Stimulated activated CD8-positive, alpha-beta memory T cell treated with anti-CD3 and anti-CD28 coated beads, Interleukin-4, amount 100 ng/mL, for 24 hours (primary cell): Measurements from ENCODE around the gene ATP10A.
A peak's percentile ranks its signal among the peaks of the same experiment; 100 is the strongest.

Experiments
- DNase-seq: peaks from one replicate; pipeline ENCODE4 v3.0.0-alpha.2; 2020; ENCODE audit warnings: low read depth

ATP10A gene

DNA sequence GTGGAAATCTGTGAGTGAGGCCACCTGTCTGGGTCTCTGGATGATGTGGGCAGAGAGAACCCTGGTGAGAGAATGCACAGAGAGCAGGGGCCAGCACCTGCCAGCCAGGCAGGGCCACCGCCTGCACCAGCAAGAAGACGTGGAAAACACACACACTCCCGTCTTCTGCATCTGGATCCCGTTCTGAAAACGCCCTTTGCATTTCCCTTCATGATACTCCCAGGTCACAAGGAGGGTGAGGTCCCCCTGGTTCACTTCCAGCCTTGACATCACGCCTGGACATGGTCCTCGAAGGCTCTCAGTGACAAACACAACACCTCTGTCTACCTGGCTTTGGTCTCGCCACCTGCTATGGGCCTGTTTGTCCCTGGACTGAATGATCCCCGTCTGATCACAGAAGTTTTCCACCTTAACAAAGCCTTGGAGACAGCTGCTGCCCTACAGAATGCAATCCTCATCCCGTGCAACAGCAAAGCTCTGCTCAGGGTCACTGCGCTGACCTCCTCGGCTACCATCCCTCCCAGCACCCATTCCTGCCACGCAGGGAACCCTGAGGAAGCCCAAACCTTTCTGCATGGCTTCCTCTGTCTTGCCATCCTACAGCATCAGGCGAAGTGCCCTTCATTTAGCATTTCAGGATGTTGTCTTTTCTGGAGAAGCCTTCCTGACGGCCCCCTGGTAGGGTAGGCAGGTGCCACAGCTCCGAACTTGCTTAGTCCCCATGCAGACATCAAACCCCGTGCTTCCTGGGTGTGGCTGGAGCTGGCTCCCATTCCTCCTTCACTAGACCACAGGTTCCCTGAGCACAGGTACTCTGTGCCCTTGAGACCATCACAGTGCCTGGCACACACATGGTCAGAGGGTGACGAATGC lies 122.5 kb downstream of the ATP10A start:
- DNase-seq, result no peak

DNA sequence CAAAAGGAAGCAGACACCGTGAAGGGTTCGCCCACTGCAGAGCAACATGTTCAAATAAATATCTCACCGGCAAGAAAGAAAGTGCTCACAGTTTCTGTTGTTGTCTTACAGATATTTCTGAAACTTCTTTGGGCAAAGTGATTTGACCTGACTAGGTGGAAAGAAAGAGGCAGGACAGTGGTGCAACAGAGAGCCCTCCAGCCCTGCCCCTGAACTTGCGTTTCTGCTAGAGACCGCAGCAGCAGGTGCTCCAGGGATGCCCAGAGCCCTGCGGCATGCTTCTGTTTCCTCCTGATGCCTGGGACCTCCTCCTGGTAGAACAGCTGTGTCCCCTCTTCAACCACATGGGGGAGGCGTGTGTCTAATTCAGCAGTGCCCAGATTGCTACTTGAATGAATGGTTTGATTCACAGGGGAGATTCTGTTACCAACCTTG lies 123.4 kb downstream of the ATP10A start:
- peak; percentile 8 for DNase-seq

DNA sequence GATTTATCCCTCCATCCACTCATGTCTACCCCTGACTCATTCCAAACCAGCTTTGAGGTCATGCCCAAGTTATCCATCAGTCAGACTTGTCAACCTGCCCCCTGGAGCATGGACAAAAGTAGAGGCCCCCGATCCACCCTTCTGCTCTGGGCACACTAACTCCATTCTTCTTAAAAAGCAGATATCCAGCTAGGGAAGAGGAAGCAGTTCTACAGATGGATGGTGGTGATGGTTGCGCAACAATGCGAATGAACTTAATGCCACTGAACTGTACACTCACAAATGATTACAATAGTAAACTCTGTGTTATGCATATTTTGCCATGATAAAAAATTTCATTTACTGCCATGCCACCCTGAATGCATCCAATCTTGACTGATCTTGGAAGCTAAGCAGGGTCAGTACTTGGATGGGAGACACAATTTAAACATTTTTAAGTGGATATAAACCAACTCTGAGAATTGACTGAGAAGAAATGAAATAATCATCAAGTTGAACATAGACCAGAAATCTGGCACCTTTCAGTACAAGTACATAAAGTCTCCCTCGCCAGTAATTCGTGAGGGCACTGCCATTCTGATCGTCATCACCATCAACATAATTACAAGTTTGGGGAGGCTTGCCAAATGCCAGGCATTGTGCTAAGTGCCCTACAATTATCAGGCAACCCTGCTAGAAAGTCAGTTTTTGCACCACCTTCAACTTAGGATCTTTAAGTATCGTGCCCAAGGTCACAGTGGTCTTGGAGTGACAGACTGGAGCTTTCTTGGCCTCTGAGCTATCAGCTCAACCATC lies 124.8 kb downstream of the ATP10A start:
- no peak for DNase-seq

DNA sequence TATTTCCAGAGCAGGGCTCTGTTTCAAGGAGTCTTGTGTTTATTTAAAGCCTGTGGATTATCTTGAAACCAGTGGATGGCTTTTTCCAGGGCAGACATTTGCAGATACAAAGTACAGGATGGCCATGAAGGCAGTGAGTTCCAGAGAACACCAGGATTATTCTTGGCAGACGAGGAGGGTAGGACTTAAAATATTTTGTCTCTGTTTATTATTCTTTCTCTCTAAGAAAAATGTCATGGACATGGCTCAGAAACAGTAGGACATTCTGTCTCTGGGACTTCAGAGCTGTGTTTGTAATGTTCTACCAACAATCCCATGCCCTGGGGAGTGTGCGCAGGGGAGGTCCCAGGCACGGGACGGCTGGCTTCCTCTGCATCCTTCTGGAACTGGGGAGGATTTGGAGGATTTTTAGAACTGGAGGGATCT lies 125.9 kb downstream of the ATP10A start:
- no peak for DNase-seq

DNA sequence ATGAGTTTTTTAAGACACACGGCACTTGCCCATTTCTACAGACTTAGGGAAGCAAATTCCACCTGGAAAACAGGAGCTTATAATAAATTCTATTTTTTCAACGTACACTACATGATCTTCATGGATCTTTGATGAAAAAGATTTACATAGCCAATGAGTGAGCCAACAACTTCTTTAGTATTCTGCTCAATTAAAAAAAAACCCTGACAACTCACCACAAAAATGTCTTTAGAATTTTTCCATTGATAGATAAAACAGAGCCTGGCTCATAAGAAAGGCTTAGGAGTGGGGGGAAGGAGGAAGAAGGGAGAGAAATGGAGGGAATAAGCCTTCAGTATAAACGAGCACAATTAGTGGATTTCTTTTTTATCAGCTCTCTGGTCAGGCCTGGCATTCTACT lies 126.7 kb downstream of the ATP10A start:
- no peak for DNase-seq

DNA sequence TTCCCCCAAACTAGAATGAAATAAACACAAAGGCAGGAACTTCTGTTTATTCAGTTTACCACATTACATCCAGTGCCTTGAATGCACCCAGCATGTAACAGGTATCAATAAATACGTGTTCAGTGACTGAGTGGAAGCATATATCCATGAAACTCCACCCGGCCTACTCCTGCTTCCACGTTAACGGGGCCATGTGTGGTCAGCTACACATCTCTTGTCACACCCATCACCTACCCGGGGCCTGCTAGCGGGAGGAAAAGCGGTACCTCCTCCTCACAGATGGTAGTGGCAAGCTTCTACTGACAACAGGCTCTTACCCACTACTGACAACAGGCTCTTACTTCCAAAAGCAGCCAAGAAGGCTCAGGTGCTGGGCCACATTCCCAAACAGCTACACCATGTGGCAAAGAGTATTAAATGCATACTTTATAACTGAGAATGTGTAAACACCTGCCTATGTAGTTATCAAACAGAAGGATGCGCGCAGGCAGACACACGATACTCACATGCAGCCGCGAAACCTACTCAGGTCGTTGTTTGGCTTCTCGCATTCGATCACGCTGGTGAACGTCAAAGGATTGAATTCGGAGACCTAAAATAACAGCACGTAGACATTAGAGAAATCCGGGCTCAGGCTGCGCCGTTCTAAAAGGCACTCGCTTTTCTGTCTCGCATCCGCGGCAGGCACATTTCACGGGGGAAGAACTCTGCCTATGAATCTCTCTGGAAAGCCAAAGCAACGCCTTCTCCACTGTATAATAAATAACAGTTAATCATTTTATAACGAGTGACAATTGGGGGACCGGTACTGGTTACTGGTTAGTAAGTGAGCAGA lies 127.4 kb downstream of the ATP10A start:
- DNase-seq, result no peak

DNA sequence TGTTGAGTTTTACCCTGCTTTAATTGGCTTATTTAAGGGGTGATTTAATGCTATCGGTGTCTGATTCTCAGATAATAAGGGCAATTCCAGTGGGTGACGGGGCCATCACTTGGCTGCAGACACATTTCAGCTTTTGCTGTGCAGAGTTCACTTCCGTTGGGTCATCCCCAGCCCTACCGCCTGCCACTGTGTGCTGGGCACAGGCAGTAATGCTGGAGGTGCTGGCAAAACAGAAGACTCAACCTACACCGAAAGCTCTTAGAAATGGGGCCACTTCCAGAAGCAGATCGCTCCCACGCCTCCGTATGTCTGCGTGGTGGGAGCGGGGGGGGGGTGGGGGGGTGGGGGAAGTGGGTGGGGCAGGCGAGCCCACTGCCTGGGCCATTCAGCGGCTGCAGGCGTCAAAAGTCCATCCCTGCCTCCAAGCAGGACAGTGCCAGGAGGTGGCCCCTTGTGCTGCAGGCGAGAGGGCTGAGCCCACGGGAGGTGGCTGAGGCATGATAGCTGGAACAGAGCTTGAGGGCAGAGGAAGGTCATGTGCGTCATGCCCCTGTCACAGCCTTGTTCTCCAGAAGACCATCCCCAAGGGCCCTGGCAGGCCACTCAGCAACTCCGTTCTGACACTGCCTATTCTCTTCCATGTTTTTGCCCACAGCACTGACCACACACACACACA lies 128.3 kb downstream of the ATP10A start:
- no peak for DNase-seq

DNA sequence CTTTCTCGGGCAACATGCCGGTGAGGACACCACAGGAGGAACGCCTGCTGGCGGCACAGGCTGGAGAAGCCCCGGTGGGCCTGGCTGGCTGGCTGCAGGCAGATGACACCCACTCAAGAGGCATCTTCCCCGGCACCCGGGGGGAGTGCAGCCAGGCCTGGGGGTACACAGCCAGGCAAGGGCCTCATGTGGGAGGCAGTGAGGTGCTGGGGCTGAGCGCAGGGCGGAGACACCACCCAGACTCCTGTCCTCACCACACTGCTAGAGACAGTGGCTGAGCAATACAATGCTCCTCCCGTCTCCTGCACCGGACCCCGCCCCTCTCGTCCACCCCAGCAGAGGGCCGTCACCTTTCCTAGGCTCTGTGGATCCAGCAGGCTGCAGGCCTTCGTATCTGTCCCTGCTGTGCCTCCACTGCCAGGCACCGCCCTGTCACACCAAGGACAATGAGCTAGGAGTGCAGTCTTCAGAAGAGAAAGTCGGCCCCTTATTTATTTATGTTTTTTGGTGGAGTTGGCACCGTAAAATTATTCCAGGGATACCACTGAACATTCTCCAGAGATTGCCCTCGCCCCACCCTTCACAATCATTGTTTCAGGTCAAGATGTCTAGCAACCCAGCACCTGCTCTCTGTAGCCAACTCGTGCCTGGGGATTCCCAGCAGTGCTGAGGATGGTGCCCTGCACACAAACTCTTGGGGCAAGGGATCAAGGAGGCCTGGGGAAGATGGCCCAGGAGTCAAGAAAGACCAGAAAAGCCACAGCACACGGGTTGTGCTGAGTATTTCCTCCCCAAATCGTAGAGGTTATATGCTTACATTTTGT lies 129.1 kb downstream of the ATP10A start:
- no peak for DNase-seq

DNA sequence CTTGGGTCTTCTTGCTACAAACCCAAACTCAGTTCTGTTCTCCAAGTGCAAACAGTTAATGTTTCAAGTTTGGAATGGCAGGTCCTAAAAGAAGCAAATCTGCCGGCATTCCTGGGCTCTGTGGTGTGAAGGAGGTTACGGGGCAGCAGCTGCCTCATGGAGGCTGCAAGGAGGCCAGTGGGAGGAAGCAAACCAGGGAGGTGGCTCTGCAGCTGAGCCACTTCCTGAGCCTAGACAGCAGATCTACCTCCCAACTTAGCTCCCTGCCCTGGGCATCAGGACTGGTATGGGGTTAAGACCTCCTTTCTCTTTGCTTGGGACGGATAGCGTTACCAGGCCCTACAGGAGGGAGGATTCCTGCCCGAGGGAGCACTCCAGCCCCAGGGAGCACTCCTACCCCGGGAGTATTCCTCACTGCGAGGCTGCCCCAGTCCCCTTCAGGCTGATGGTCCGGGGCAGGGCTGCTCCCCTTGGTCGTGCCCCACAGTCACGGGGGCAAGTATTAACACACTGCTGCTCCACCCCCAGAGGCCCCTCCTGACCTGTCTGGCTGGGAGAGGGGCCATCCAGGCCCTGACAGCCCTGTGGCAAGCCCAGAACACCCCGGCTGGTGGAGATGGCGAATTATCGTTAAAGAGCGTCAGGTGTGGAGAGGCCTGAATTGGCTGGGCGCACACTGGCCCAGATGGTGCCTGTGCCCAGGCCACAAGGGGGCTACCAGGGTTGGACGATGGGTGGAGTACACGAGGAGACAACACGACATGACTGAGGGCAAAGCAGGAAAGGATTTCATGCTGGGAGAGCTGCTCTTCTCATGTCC lies 129.9 kb downstream of the ATP10A start:
- DNase-seq, result no peak

DNA sequence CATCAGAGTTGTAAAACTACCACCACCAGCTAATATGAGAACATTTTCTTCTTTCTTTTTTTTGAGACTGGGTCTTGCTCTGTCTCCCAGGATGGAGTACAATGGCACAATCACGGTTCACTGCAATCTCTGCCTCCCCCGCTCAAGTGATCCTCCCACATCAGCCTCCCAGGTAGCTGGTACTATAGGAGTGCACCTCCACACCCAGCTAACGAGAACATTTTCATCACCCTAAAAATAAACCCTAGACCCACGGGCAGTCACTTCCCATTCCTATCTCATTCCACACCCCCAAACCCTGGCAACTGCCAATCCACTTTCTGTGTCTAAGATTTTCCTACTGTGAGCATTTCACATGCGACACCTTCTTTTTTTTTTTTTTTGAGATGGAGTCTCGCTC lies 130.9 kb downstream of the ATP10A start:
- DNase-seq, result no peak

DNA sequence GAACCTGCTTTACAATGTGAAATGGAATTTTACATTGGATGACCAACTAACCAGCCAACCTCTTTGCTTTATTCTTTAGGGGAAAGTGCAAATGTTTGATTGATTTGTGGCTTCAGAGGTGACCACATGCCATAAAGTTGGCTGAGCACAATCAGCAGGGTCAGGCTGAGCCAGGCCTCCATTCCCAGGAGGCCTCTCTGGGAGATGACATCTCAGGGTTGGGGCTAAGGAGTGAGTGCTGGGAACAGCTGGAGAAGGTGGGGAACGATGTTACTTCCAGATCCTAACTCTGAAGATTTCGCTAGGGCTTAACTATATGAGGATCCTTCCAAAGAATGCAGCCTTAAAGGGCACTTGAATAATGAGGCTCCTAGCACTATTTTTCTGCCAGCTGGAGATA lies 131.7 kb downstream of the ATP10A start:
- no peak for DNase-seq

DNA sequence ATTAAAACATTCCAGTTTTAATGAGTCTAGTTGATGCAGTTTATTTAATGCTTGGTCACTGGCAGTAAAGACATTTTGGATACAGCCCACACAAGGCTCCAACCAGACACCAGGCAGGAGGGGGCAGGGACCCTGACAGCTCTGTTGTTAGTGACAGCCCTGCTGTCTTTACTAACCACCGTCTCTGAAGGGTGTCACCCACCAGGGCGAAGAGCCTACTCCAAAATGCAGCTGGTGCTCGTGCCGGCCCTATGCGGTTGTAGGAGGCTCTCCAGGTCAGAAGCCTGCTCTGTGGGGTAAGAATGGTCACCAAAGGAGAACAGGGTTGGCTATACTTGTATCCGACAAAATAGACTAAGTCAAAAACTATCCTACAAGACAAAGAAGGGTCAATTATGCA lies 132.2 kb downstream of the ATP10A start:
- DNase-seq, result no peak

DNA sequence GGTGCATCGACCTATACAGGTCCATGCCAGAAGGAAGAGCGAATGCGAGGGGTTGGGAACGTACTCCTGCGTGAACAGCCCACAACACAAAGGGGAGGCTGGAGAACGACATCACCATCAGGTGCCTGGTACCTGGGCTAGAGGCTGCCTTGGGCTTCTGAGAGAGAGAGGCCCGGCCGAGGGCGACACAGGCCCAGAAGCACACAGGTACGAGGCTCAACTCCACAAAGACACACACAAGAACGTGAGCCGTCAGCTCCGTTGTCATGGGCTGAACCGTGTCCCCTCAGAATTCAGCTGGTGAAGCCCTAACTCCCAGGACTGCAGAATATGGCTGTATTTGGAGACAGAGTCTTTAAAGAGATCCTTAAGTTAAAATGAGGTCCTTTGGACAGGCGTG lies 134.3 kb downstream of the ATP10A start:
- DNase-seq, result no peak

DNA sequence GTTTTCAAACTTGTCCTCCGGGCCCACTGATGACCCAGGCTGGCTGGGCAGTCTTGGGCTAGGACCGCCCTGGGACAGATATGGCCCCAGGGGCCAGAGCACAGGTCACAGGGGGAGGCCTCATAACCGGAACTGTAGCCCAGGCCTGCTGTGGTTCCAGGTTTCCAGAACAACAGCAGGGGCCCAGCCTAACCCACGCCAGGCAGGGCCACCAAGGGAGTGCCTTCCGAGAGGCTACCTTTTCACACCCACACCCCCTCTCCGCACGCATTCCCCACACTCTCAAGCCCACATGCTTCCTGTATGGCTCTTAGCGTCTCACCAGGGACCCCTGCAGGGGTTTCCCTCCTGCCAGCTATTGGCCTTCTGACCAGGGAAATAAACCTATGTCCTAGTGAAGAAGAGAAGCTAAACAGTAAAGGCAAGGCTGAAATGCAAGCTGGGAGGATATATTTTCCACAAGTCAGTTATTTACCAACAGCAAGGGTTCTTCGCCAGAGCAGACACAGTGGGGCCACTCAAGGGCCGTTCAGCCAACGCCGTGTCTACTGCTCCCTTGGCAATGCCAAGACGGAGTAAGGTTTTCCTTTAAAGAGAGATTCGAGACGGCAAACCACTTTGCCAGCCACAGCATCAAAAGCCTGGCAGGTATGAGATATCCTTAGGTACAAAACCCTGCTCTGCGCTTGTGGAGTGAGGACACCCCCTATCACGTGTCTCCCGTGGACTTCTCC lies 135.1 kb downstream of the ATP10A start:
- DNase-seq, result no peak

DNA sequence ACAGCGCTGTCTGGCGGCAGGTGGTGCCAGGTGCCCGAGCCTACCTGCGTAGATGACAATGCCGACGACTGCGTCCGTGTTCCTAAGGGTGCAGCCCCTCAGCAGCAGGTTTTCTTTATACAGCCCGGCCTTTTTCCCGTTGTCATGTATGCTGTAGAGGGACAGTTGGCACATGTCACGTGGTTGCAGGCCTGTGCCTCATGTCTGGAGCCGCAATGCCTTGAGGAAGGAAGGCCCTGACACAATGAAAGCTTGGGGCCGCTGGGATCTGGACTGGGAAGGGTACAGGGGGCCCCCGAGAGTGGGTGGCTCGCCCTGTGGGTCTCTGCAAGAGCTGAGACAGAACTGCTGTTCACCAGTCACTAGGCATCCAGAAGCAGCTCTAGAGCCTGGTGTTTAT lies 136.0 kb downstream of the ATP10A start:
- no peak for DNase-seq

DNA sequence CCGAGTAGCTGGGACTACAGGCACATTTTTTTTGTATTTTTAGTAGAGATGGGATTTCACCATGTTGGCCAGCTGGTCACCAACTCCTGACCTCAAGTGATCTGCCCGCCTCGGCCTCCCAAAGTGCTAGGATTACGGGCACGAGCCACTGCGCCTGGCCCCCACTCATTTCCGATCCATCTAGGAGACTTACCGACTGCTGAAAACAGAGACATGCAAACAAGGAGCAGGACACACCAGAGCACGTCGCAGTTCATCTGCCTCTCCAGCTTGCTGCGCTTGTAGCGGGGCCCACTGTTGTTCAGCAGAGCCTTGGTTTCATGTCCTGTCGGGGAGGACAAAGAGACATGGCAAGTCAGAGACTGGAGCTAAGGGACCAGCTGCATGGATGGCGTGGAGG lies 137.4 kb downstream of the ATP10A start:
- DNase-seq, result no peak

DNA sequence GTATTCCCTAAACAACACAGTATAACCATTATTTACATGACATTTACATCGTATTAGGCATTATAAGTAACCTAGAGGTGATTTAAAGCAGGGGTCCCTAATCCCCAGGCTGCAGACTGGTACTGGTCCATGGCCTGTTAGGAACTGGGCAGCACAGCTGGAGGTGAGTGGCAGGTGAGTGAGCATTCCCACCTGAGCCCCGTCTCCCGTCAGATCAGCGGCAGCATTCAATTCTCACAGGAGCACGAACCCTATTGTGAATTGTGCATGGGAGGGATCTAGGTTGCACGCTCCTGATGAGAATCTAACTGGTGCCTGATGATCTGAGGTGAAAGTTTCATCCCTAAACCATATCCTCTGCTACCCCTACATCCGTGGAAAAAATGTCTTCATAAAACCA lies 138.2 kb downstream of the ATP10A start:
- DNase-seq, result no peak

DNA sequence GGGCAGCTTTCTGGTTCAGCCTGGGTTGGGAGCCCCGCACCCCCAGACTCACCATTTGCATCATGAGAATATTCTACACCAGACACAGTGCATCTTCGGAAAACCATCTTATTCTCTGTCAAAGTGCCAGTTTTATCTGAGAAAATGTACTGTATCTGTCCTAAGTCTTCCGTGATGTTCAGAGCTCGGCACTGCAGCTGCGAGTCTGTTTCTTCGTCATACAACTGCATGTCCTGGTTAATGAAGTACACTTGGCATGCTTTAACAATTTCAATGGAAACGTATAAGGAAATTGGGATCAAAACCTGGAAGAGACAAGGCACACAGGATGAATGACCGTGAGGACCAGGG lies 141.5 kb downstream of the ATP10A start:
- DNase-seq, result no peak
